ENCODE measurements around the gene UNC80. TPM values are rescaled to one million over a fixed set of nuclear protein-coding genes. Genes with fewer than 3 reads are reported as not detected.

UNC80 gene
- total and polyA plus RNA-seq, 2 experiments from 2014 or later, result not detected

GRCh38 chr2:209840434-209840833, 68.8 kb downstream of the UNC80 start:
- WGBS, 2 experiments (ENCODE audit: low coverage in 1 of 2, low lambda C conversion rate in 2 of 2, missing lambda C conversion rate in 2 of 2), result 17 to 18% methylated on average over 3 of the region's 3 CpGs
- Histone ChIP-seq H3K9ac (no peak overlapping the region), H3K27ac (no peak overlapping the region), H3K9me3 (ENCODE audit: low read depth) (no peaks in the 10 kb centered on the region), H3F3A (ENCODE audit: insufficient read depth) (no peaks in the 10 kb centered on the region), H3K4me2 (ENCODE audit: unreplicated experiment) (no peak overlapping the region), H4K20me1 (ENCODE audit: insufficient read depth) (no peaks in the 10 kb centered on the region), H3K4me1 (ENCODE audit: insufficient read depth) (no peaks in the 10 kb centered on the region), H3K79me2 (ENCODE audit: insufficient read depth) (no peaks in the 10 kb centered on the region), H3K27me3 (replicated peaks; ENCODE audit: insufficient read depth) (no peaks in the 10 kb centered on the region), H2AFZ (no peak overlapping the region), H3K4me3 (no peak overlapping the region), H3K36me3 (ENCODE audit: low read depth) (no peaks in the 10 kb centered on the region), H3K9me2 (ENCODE audit: insufficient read depth) (no peaks in the 10 kb centered on the region)
- no peak for TF ChIP-seq EZH2 (IDR thresholded peaks at IDR 0.05; ENCODE audit: insufficient read depth, poor library complexity, severe bottlenecking)
- no peak for TF ChIP-seq EZH2phosphoT487 (IDR thresholded peaks at IDR 0.05; ENCODE audit: insufficient read depth, low read depth)
- DNase-seq, result no peak
- in situ Hi-C loops (cut with MboI), result no loop called here

- H3K4me3 ChIP-seq, result no peak overlapping the region
- no peaks in the 10 kb centered on the region for H3K4me1 ChIP-seq (ENCODE audit: insufficient read depth)
- H2AFZ ChIP-seq, result no peak overlapping the region
- no peaks in the 10 kb centered on the region for H3K27me3 ChIP-seq (replicated peaks; ENCODE audit: insufficient read depth)
- no peak for DNase-seq
- TF ChIP-seq EZH2 (IDR thresholded peaks at IDR 0.05; ENCODE audit: insufficient read depth, poor library complexity, severe bottlenecking) (no peak), EZH2phosphoT487 (IDR thresholded peaks at IDR 0.05; ENCODE audit: insufficient read depth, low read depth) (no peak)
- in situ Hi-C loops (cut with MboI), result no loop called here
- H3K9me3 ChIP-seq (ENCODE audit: low read depth), result peaks cover 3% of the 10 kb centered on the region
- no peaks in the 10 kb centered on the region for H3F3A ChIP-seq (ENCODE audit: insufficient read depth)
- H3K9ac ChIP-seq, result no peak overlapping the region
- H3K27ac ChIP-seq, result no peak overlapping the region
- H4K20me1 ChIP-seq (ENCODE audit: insufficient read depth), result no peaks in the 10 kb centered on the region
- H3K36me3 ChIP-seq (ENCODE audit: low read depth), result no peaks in the 10 kb centered on the region
- H3K9me2 ChIP-seq (ENCODE audit: insufficient read depth), result no peaks in the 10 kb centered on the region
- 61 to 69% methylated on average over 2 of the region's 2 CpGs for WGBS, 2 experiments (ENCODE audit: low coverage in 1 of 2, low lambda C conversion rate in 2 of 2, missing lambda C conversion rate in 2 of 2)
- no peaks in the 10 kb centered on the region for H3K79me2 ChIP-seq (ENCODE audit: insufficient read depth)
- no peak overlapping the region for H3K4me2 ChIP-seq (ENCODE audit: unreplicated experiment)
Measured at GRCh38 chr2:209845666-209846065, 74.0 kb downstream of the UNC80 start.

GRCh38 chr2:209864716-209865295, 93.2 kb downstream of the UNC80 start:
- Histone ChIP-seq H2AFZ (no peak overlapping the region), H3K27ac (no peak overlapping the region), H3K9ac (no peak overlapping the region), H3K4me2 (ENCODE audit: unreplicated experiment) (no peak overlapping the region), H3F3A (ENCODE audit: insufficient read depth) (no peaks in the 10 kb centered on the region), H3K27me3 (replicated peaks; ENCODE audit: insufficient read depth) (no peaks in the 10 kb centered on the region), H3K36me3 (ENCODE audit: low read depth) (no peaks in the 10 kb centered on the region), H4K20me1 (ENCODE audit: insufficient read depth) (no peaks in the 10 kb centered on the region), H3K79me2 (ENCODE audit: insufficient read depth) (no peaks in the 10 kb centered on the region), H3K4me1 (ENCODE audit: insufficient read depth) (no peaks in the 10 kb centered on the region), H3K4me3 (no peak overlapping the region), H3K9me3 (ENCODE audit: low read depth) (no peaks in the 10 kb centered on the region), H3K9me2 (ENCODE audit: insufficient read depth) (no peaks in the 10 kb centered on the region)
- DNase-seq, result no peak
- in situ Hi-C loops (cut with MboI), result no loop called here
- TF ChIP-seq EZH2 (IDR thresholded peaks at IDR 0.05; ENCODE audit: insufficient read depth, poor library complexity, severe bottlenecking) (no peak), EZH2phosphoT487 (IDR thresholded peaks at IDR 0.05; ENCODE audit: insufficient read depth, low read depth) (no peak)
- 41 to 42% methylated on average over 18 of the region's 18 CpGs for WGBS, 2 experiments (ENCODE audit: low coverage in 1 of 2, low lambda C conversion rate in 2 of 2, missing lambda C conversion rate in 2 of 2)

GRCh38 chr2:209868271-209868994, 96.8 kb downstream of the UNC80 start:
- Histone ChIP-seq H3K27ac (no peak overlapping the region), H3K9me2 (ENCODE audit: insufficient read depth) (no peaks in the 10 kb centered on the region)
- WGBS, 2 experiments (ENCODE audit: low coverage in 1 of 2, low lambda C conversion rate in 2 of 2, missing lambda C conversion rate in 2 of 2), result 22% methylated on average over 6 of the region's 6 CpGs

More at GRCh38 chr2:209868271-209868994, 96.8 kb downstream of the UNC80 start:
- Histone ChIP-seq H3K4me2 (ENCODE audit: unreplicated experiment) (no peak overlapping the region), H2AFZ (no peak overlapping the region), H3K36me3 (ENCODE audit: low read depth) (no peaks in the 10 kb centered on the region), H3K4me1 (ENCODE audit: insufficient read depth) (no peaks in the 10 kb centered on the region), H3K9me3 (ENCODE audit: low read depth) (no peaks in the 10 kb centered on the region), H3K9ac (no peak overlapping the region), H3F3A (ENCODE audit: insufficient read depth) (no peaks in the 10 kb centered on the region), H3K79me2 (ENCODE audit: insufficient read depth) (no peaks in the 10 kb centered on the region), H4K20me1 (ENCODE audit: insufficient read depth) (no peaks in the 10 kb centered on the region), H3K4me3 (no peak overlapping the region), H3K27me3 (replicated peaks; ENCODE audit: insufficient read depth) (no peaks in the 10 kb centered on the region)
- DNase-seq, result no peak
- in situ Hi-C loops (cut with MboI), result no loop called here
- TF ChIP-seq EZH2phosphoT487 (IDR thresholded peaks at IDR 0.05; ENCODE audit: insufficient read depth, low read depth), result no peak
- no peak for TF ChIP-seq EZH2 (IDR thresholded peaks at IDR 0.05; ENCODE audit: insufficient read depth, poor library complexity, severe bottlenecking)

All from GM23248 (cell line).